GM23248 (cell line): ENCODE results near the gene GPX7. TPM values are rescaled to one million over a fixed set of nuclear protein-coding genes. Genes with fewer than 3 reads are reported as not detected.

ENCODE experiments used
- DNase-seq: peaks from one replicate; pipeline ENCODE4 v3.0.0-alpha.2; 2015
- H2AFZ ChIP-seq: fragments of 200-600 bp; sonication (generic); 2 replicates; pipeline ENCODE4 v1.6.1; 2016; ENCODE audit warnings: antibody characterized with exemption
- H3F3A ChIP-seq: fragments of 200-600 bp; sonication (generic); 2 replicates; pipeline ENCODE4 v1.6.1; 2016; ENCODE audit warnings: mild to moderate bottlenecking, antibody characterized with exemption, mixed run types; ENCODE audit not compliant: insufficient read depth
- H3K27ac ChIP-seq: fragments of 200-600 bp; sonication (generic); 2 replicates; pipeline ENCODE4 v1.5.1; 2016; ENCODE audit warnings: mild to moderate bottlenecking
- H3K27me3 ChIP-seq: fragments of 200-600 bp; sonication (generic); replicated peaks from 2 replicates; pipeline ENCODE4 v1.6.1; 2016; ENCODE audit warnings: mild to moderate bottlenecking; ENCODE audit not compliant: insufficient read depth
- H3K36me3 ChIP-seq: fragments of 200-600 bp; sonication (generic); 2 replicates; pipeline ENCODE4 v1.6.1; 2016; ENCODE audit warnings: low read depth, mild to moderate bottlenecking
- H3K4me1 ChIP-seq: fragments of 200-600 bp; sonication (generic); 2 replicates; pipeline ENCODE4 v1.6.1; 2016; ENCODE audit warnings: mild to moderate bottlenecking; ENCODE audit not compliant: insufficient read depth
- H3K4me2 ChIP-seq: fragments of 200-600 bp; sonication (generic); one replicate; pipeline ENCODE4 v1.6.1; 2016; ENCODE audit warnings: mild to moderate bottlenecking; ENCODE audit not compliant: unreplicated experiment
- H3K4me3 ChIP-seq: fragments of 200-600 bp; sonication (generic); 2 replicates; pipeline ENCODE4 v1.5.1; 2016; ENCODE audit warnings: mild to moderate bottlenecking
- H3K79me2 ChIP-seq: fragments of 200-600 bp; sonication (generic); 2 replicates; pipeline ENCODE4 v1.6.1; 2016; ENCODE audit warnings: mild to moderate bottlenecking; ENCODE audit not compliant: insufficient read depth
- H3K9ac ChIP-seq: fragments of 200-600 bp; sonication (generic); 2 replicates; pipeline ENCODE4 v1.6.1; 2016; ENCODE audit warnings: mild to moderate bottlenecking
- H3K9me2 ChIP-seq: fragments of 200-600 bp; sonication (generic); 2 replicates; pipeline ENCODE4 v1.6.1; 2016; ENCODE audit warnings: mixed run types, mild to moderate bottlenecking, moderate library complexity; ENCODE audit not compliant: insufficient read depth
- H3K9me3 ChIP-seq: fragments of 200-600 bp; sonication (generic); one replicate; pipeline ENCODE4 v1.6.1; 2017; ENCODE audit warnings: low read depth
- H4K20me1 ChIP-seq: fragments of 200-600 bp; sonication (generic); 2 replicates; pipeline ENCODE4 v1.6.0; 2016; ENCODE audit not compliant: insufficient read depth
- EZH2 ChIP-seq: fragments of 200-600 bp; sonication (generic); IDR thresholded peaks from 2 replicates; pipeline ENCODE4 v1.6.1; 2018; ENCODE audit warnings: antibody characterized with exemption, mild to moderate bottlenecking; ENCODE audit not compliant: insufficient read depth, poor library complexity, severe bottlenecking
- EZH2phosphoT487 ChIP-seq: fragments of 200-600 bp; sonication (generic); IDR thresholded peaks from 2 replicates; pipeline ENCODE4 v1.6.1; 2018; ENCODE audit warnings: antibody characterized with exemption, moderate library complexity, mild to moderate bottlenecking, low read depth; ENCODE audit not compliant: insufficient read depth
- WGBS, 2 experiments: methylation state at CpG; one replicate each; pipeline ENCODE4 v1.1.6; 2015 to 2017; ENCODE audit warnings: low lambda C conversion rate in 2 of 2, low coverage in 1 of 2; ENCODE audit errors: missing lambda C conversion rate in 2 of 2; 5-methylcytosine and 5-hydroxymethylcytosine counted together
- in situ Hi-C: fragments of 300-500 bp; cut with MboI; formaldehyde crosslinking; loops from 2 replicates; pipeline ENCODE4 v1.15.0; 2020
- polyA plus RNA-seq: library from polyadenylated mRNA; unstranded; fragments of >200 nt; fragmentation: Nextera tagmentation; extraction: Ambion mirVana; gene quantifications from 2 replicates; pipeline ENCODE4 v1.2.1, GENCODE V29; 2016
- total RNA-seq: library from RNA; depleted of rRNA; stranded (reverse); fragments of >200 nt; shearing (Covaris generic); gene quantifications from 2 replicates; pipeline ENCODE4 v1.2.3, GENCODE V29; 2014; rRNA removed

Gene GPX7
- total and polyA plus RNA-seq, 2 experiments from 2014 or later, result 39.7 to 44.7 TPM

DNA sequence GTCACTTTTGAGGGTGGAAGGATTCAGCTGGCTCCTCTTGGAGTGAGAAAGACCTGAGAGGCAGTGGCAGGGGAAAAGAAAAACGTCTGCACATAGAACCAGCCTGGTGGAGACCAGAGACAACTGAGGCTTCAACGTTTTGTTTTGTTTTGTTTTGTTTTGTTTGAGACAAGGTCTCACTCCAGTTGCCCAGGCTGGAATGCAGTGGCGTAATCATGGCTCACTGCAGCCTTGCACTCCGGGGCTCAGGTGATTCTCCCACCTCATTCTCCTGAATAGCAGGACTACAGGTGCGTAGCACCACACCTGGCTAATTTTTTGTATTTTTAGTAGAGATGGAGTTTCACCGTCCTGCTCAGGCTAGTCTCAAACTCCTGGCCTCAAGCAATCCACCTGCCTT lies 43.1 kb downstream of the GPX7 start:
- H3K36me3 ChIP-seq, result no peaks in the 10 kb centered on the region
- in situ Hi-C loops, result no loop called here
- no peak overlapping the region for H3K27ac ChIP-seq
- H2AFZ ChIP-seq, result no peak overlapping the region
- H3K9me2 ChIP-seq, result no peaks in the 10 kb centered on the region
- no peaks in the 10 kb centered on the region for H3F3A ChIP-seq
- H3K9ac ChIP-seq, result no peak overlapping the region
- H3K27me3 ChIP-seq, result no peaks in the 10 kb centered on the region
- H3K4me2 ChIP-seq, result no peak overlapping the region
- WGBS, 2 experiments, result 57 to 60% methylated on average over 6 of the region's 6 CpGs
- no peak overlapping the region for H3K4me3 ChIP-seq
- no peak for TF ChIP-seq EZH2phosphoT487
- no peak for TF ChIP-seq EZH2
- H3K4me1 ChIP-seq, result no peaks in the 10 kb centered on the region
- H4K20me1 ChIP-seq, result no peaks in the 10 kb centered on the region
- H3K9me3 ChIP-seq, result no peaks in the 10 kb centered on the region
- DNase-seq, result no peak
- no peaks in the 10 kb centered on the region for H3K79me2 ChIP-seq

DNA sequence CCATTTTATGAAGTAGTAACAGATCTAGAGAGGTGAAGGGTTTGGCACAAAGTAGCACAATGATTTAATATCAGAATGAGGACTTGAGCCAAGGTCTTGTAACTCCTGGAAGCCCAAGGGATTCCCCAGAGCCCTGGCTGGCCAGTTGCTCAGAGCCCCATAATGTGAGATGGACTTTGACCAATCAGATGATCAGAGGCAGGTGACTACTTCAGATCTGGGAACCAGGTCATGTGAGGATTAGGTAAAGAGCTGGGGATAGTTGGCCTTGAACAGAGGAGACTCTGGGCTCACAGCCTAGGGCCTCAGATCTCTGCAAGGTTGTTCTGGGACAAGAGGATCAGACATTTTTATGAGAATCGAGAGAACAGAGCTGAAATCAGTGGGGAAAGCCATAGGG lies 49.7 kb downstream of the GPX7 start:
- H4K20me1 ChIP-seq, result no peaks in the 10 kb centered on the region
- H3K9me3 ChIP-seq, result no peaks in the 10 kb centered on the region
- H3K4me3 ChIP-seq, result no peak overlapping the region
- TF ChIP-seq EZH2phosphoT487 (no peak), EZH2 (no peak)
- H3K36me3 ChIP-seq, result no peaks in the 10 kb centered on the region
- H2AFZ ChIP-seq, result no peak overlapping the region
- H3K9ac ChIP-seq, result no peak overlapping the region
- no peaks in the 10 kb centered on the region for H3K4me1 ChIP-seq
- no peaks in the 10 kb centered on the region for H3K9me2 ChIP-seq
- no peaks in the 10 kb centered on the region for H3F3A ChIP-seq
- no peaks in the 10 kb centered on the region for H3K79me2 ChIP-seq
- no peak overlapping the region for H3K27ac ChIP-seq
- no peaks in the 10 kb centered on the region for H3K27me3 ChIP-seq
- WGBS, 2 experiments, result 14 to 26% methylated on average over 1 of the region's 1 CpG
- in situ Hi-C loops, result no loop called here
- H3K4me2 ChIP-seq, result no peak overlapping the region
- no peak for DNase-seq

DNA sequence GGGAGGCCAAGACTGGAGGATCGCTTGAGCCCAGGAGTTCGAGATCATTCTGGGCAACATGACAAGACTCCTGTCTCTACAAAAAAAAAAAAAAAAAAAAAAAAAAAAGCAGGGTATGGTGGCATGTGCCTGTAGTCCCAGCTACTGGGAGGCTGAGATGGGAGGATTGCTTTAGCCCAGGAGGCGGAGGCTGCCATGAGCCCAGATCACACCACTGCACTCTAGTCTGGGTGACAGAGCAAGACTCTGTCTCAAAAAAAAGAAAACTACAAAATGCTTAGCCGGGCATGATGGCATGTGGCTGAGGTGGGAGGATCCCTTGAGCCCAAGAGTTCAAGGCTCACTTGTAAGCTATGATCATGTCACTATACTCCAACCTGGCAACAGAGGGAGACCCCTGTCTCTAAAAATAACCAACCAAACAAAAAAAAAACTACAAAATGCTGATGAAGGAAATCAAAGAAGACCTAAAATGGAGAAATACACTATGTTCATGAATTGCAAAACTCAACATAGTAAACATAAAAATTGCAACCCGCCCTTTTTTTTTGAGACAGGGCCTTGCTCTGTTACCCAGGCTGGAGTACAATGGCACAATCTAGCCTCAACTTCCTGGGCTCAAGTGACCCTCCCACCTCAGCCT lies 51.2 kb downstream of the GPX7 start:
- Histone ChIP-seq H3K4me1 (no peaks in the 10 kb centered on the region), H4K20me1 (no peaks in the 10 kb centered on the region), H3F3A (no peaks in the 10 kb centered on the region), H3K27ac (no peak overlapping the region), H3K9ac (no peak overlapping the region), H3K9me3 (no peaks in the 10 kb centered on the region), H3K79me2 (no peaks in the 10 kb centered on the region), H3K4me3 (no peak overlapping the region), H3K27me3 (no peaks in the 10 kb centered on the region), H3K4me2 (no peak overlapping the region), H3K36me3 (no peaks in the 10 kb centered on the region), H2AFZ (no peak overlapping the region), H3K9me2 (no peaks in the 10 kb centered on the region)
- TF ChIP-seq EZH2, result no peak
- TF ChIP-seq EZH2phosphoT487, result no peak
- no peak for DNase-seq
- in situ Hi-C loops, result no loop called here
- WGBS, 2 experiments, result 86 to 90% methylated on average over 5 of the region's 5 CpGs

DNA sequence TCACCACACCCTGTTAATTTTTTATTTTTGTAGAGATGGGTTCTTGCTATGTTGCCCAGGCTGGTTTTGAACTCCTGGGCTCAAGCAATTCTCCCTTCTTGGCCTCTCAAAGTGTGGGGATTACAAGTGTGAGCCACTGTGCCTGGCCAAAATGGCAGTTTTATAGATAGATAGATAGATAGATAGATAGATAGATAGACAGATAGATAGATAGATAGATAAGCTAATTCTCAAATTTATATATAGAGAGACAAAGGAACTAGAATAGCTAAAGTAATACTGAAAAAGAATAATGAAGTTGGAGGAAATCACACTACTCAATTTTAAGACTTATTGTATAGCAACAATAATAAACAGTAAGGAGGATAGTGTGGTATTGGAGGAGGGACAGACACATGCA lies 51.9 kb downstream of the GPX7 start:
- no peaks in the 10 kb centered on the region for H3F3A ChIP-seq
- H3K27ac ChIP-seq, result no peak overlapping the region
- H3K4me1 ChIP-seq, result no peaks in the 10 kb centered on the region
- DNase-seq, result no peak
- no peaks in the 10 kb centered on the region for H3K79me2 ChIP-seq
- H4K20me1 ChIP-seq, result no peaks in the 10 kb centered on the region
- no peak overlapping the region for H3K4me3 ChIP-seq
- no peaks in the 10 kb centered on the region for H3K27me3 ChIP-seq
- no peak overlapping the region for H2AFZ ChIP-seq
- H3K4me2 ChIP-seq, result no peak overlapping the region
- in situ Hi-C loops, result no loop called here
- no peak for TF ChIP-seq EZH2phosphoT487
- no peak for TF ChIP-seq EZH2
- H3K9ac ChIP-seq, result no peak overlapping the region
- H3K36me3 ChIP-seq, result no peaks in the 10 kb centered on the region
- no peaks in the 10 kb centered on the region for H3K9me3 ChIP-seq
- H3K9me2 ChIP-seq, result no peaks in the 10 kb centered on the region

DNA sequence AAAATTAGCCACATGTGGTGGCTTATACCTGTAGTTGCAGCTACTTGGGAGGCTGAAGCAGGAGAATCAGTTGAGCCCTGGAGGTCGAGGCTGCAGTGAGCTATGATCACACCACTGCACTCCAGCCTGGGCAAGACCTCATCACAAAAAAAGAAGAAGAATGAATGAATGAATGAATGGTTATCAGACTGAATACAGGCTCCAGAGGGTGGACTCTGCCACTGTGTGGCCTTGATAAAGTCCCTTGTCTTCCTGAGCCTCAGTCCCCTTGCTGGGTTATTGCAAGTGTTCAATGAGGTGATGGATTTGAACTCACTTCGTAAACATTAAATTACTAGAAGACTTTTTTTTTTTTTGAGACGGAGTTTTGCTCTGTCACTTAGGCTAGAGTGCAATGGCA lies 55.5 kb downstream of the GPX7 start:
- Histone ChIP-seq H3K27ac (no peak overlapping the region), H3K4me2 (no peak overlapping the region), H3K9me3 (no peaks in the 10 kb centered on the region), H3K4me3 (no peak overlapping the region), H3K9ac (no peak overlapping the region), H3K4me1 (no peaks in the 10 kb centered on the region), H3K9me2 (no peaks in the 10 kb centered on the region), H4K20me1 (no peaks in the 10 kb centered on the region), H3F3A (no peaks in the 10 kb centered on the region), H3K27me3 (no peaks in the 10 kb centered on the region), H3K79me2 (no peaks in the 10 kb centered on the region), H2AFZ (no peak overlapping the region), H3K36me3 (no peaks in the 10 kb centered on the region)
- no peak for DNase-seq
- no peak for TF ChIP-seq EZH2phosphoT487
- in situ Hi-C loops, result no loop called here
- 68 to 83% methylated on average over 3 of the region's 3 CpGs for WGBS, 2 experiments

Other genes starting within 250 kb of the GPX7 start
- 29.6 and 37.2 TPM in 2 replicates for gene CC2D1B, start 236.2 kb upstream of the GPX7 start, total RNA-seq
- gene CC2D1B, start 236.2 kb upstream of the GPX7 start, polyA plus RNA-seq, result 12.6 and 13.2 TPM in 2 replicates
- gene ORC1, start 197.9 kb upstream of the GPX7 start, total RNA-seq, result 1.9 and 3.4 TPM in 2 replicates
- 1.4 and 1.9 TPM in 2 replicates for gene ORC1, start 197.9 kb upstream of the GPX7 start, polyA plus RNA-seq
- 6.1 and 14.8 TPM in 2 replicates for gene PRPF38A, start 197.8 kb upstream of the GPX7 start, total RNA-seq
- 27.0 and 27.3 TPM in 2 replicates for gene PRPF38A, start 197.8 kb upstream of the GPX7 start, polyA plus RNA-seq
- 14.9 and 29.1 TPM in 2 replicates for gene TUT4, start 49.3 kb upstream of the GPX7 start, total RNA-seq
- gene TUT4, start 49.3 kb upstream of the GPX7 start, polyA plus RNA-seq, result 13.9 and 18.9 TPM in 2 replicates
- gene SHISAL2A, start 30.8 kb downstream of the GPX7 start, total RNA-seq, result not detected in 2 replicates
- gene SHISAL2A, start 30.8 kb downstream of the GPX7 start, polyA plus RNA-seq, result not detected in 2 replicates
- 5.1 and 6.9 TPM in 2 replicates for gene COA7, start 96.0 kb downstream of the GPX7 start, total RNA-seq
- gene COA7, start 96.0 kb downstream of the GPX7 start, polyA plus RNA-seq, result 12.1 and 12.9 TPM in 2 replicates
- gene ZYG11B, start 124.1 kb downstream of the GPX7 start, total RNA-seq, result 56.1 and 57.9 TPM in 2 replicates
- 15.1 and 16.1 TPM in 2 replicates for gene ZYG11B, start 124.1 kb downstream of the GPX7 start, polyA plus RNA-seq
- gene ZYG11A, start 240.4 kb downstream of the GPX7 start, total RNA-seq, result 0.51 TPM in 1 of 2 replicates, not detected in the other
- gene ZYG11A, start 240.4 kb downstream of the GPX7 start, polyA plus RNA-seq, result 0.04 TPM in 1 of 2 replicates, not detected in the other